CD4-positive, alpha-beta T cell treated with Interleukin-15 for 1 hour (primary cell): ENCODE results near the gene SLC9A9.

Source experiments
- DNase-seq: peaks from one replicate; pipeline ENCODE4 v3.0.0-alpha.2; 2020

The SLC9A9 gene

GRCh38 chr3:143676021-143676420 lies 172.2 kb downstream of the SLC9A9 start:
- DNase-seq, result no peak

DNA sequence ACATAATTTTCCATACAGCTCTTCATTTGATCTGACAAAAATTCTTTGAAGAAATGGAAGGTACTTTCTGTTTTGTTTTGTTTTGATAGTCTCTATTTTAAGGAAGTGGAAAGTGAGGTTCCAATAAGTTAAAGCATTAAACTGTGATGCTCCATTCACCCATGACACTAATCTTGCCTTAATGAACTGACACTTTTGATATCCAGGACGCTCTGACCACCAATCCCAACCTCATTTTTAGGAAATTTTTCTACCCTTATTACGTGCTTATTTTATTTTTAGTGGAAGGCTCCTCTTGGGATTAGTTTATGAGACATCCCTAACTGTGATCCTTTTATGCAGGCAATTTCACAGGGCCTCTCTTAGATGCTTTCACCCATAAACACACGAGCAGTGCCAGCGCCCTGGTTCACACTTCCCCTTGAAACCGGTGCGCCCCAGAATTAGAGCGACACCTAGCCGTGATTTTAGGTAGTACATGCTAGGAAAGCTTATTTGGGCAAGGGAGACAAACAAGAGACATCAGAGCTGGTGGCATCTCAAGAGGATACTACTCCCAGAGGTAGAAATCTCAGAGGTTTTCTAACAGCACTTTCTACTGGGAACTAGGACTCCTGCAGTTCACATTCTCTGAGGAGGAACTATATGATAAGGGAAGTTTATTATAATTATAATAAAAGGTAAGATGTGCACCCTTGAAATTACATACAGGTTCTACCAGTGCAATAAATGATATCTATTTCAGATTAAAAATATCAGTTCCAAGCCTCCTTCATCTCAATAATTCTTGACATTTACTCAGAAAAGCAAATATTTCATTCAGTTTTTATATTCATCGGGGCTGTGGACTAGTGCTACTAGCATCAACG lies 173.9 kb downstream of the SLC9A9 start:
- DNase-seq, result peak; percentile 70

DNA sequence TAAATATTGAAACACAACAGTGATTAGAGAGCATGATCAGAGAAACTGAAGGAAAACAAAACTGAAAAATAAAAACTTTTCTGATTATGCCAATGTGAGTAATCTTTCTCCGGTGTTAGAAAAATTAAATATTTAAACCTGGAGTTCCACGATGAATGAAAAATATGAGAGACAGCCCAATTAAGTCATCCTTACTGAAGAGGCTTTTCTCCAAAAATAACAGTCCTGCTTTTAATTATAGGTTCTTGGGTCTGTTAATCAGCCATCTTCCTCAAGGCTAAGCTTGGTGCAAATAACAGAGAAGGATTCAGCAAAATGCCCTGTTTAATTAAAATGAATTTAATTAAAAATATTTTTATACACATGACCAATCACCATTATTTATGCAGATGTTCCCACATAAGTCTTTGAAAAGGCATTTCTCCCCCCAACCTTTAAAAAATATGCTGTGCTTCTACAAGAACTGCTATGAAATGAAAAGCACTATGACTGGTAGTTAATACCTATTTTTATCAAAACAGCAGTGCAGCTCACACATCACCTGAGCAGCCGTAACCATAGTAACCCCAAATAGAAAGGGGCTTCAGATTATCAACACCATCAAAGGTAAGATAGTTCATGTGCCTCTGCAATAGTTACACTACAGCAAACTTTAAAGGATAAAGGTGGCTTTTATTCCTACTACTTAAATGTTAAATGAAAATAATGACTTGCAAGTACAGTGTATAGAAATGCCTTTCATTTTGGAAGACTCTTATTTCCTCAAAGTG lies 175.7 kb downstream of the SLC9A9 start:
- no peak for DNase-seq

DNA sequence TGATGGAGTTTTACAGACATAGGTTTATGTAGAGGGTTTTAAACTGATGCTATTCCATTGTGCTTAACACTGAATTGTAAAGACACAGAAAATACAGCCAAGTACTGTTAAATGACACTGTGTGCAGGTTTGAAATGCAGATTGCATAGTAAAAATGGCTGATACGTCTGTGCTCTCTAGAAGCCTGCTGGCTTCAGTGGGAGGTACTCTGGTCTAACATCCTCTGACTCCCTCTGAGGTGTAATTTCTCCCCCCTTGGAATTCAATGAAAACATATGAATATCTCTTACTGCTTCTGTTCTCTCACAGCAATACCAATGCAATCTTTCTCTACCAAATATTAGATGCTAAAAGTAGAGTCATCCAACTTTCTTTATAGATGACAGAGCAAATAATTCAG lies 176.6 kb downstream of the SLC9A9 start:
- DNase-seq, result no peak

GRCh38 chr3:143668924-143669790 lies 179.1 kb downstream of the SLC9A9 start:
- DNase-seq, result no peak

- no peak for DNase-seq
Observed at GRCh38 chr3:143668385-143668784, 179.9 kb downstream of the SLC9A9 start.

DNA sequence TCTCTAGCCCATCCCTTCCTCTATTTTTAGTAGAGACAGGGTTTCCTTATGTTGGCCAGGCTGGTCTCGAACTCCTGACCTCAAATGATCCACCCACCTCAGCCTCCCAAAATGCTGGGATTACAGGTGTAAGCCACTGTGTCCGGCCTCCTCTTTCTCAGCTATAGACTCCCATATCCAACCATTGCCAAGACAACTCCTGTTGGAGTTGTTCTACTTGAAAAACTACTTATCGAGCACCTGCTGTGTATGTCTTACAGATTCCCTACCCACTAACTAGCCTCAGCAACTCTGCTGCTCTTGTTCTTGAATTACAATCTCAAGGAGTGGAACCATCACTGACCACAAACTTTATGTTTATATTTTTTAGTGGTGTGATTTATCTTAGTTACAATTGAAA lies 186.6 kb downstream of the SLC9A9 start:
- no peak for DNase-seq

DNA sequence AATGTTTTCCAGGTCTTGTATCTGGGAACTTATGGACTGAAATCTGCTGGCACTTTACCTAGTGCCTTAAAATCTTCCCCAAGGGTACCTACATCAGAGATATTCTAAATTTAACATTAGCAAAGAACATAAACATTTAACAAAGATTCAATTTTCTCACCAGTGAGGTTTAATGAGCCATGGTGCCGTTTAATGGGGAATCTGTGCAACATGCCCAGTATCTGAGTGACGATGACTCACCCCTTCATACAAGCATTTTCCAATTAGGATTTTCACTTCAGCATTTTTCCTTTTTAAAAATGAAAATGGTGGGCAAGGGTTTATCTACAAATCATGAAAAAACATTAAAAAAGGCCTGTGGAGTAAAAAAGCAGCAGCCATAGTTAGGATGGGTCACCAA lies 189.4 kb downstream of the SLC9A9 start:
- no peak for DNase-seq

DNA sequence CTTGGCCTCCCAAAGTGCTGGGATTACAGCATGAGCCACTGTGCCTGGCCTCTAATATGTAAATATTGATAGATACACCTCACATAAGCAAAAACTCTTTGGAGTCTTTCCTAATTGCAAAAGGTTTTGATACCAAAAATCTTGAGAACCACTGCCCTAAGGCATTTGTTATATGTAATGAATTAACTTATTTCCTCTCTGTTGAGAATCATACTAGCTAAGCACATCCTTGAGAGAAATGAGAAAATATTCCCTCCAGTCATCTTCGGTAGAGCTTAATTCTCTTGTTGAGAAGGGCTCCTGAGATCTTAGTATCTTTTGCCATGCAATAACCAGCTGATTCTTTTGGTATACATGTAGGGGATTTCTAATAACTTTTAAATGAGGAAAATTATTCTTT lies 190.2 kb downstream of the SLC9A9 start:
- DNase-seq, result no peak

DNA sequence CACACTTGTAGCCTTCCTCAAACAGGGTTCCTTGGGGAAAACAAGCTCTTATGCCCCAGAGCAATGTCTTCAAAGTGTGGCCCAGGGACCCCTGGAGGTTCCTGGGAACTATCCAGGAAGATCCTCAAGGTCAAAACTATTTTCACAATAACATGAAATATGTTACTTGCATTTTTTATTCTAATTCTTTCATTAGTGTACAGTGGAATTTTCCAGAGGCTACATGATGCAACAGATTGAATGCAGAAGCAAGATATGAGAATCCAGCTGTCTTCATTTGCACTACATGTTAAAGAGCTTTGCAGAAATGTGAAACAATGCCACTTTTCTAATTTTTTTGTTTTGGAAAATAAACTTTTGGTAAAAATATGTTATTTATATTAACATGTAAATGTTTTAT lies 190.9 kb downstream of the SLC9A9 start:
- no peak for DNase-seq

DNA sequence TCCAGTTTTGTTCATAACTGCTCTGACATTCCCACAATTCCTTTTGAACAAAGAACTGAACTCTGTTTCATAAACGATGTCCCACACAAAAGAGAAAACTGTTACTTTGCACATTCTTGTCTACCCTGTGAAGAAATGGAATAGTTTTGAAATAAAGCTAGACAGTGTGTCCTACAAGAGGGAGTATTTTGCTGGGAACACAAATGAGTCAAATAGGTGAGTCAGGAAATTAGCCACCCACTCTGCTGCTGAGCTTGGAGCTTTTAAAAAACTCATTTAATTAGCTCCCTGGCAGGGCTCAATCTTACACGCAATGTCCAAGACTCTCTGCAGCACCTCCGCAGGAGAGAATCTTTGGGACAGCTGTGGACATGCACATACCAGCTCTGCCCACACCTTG lies 193.4 kb downstream of the SLC9A9 start:
- DNase-seq, result no peak

GRCh38 chr3:143653935-143654334 lies 194.3 kb downstream of the SLC9A9 start:
- no peak for DNase-seq

- DNase-seq, result no peak
Observed at GRCh38 chr3:143653493-143653892, 194.8 kb downstream of the SLC9A9 start.

GRCh38 chr3:143652118-143652517 lies 196.2 kb downstream of the SLC9A9 start:
- no peak for DNase-seq

- no peak for DNase-seq
Observed at GRCh38 chr3:143650827-143651226, 197.4 kb downstream of the SLC9A9 start.

DNA sequence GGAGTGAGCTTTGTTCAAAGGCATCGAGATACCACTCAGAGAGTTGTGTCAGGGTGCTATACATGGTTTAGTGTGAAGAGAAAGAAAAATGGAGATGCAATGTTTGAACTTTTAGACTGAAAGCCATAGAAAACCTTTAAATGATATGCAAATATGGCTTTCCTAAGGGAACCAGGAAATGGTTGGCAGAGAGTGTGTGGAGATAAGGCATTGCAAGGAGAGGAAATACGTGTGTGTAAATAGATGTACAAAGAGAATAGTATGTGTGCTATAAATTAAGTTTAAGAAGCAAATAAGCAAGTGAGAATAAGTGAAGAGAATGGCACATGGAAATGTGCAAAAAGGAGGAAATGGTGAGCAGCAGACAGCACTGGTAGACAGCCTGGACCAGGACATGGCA lies 198.1 kb downstream of the SLC9A9 start:
- no peak for DNase-seq

GRCh38 chr3:143648708-143649107 lies 199.6 kb downstream of the SLC9A9 start:
- DNase-seq, result no peak

DNA sequence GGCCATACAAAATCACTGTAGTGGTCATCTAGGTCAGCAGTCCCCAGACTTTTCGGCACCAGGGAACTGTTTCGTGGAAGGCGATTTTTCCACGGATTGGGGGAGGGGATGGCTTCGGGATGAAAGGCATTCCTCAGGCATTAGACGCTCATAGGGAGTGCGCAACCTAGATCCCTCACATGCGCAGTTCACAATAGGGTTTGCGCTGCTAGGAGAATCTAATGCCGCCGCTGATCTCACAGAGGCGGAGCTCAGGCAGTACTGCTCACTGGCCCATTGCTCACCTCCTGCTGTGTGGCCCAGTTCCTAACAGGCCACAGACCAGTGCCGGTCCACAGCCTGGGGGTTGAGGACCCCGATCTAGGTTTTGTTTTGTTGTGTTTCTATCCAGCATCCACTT lies 200.1 kb downstream of the SLC9A9 start:
- DNase-seq, result no peak

DNA sequence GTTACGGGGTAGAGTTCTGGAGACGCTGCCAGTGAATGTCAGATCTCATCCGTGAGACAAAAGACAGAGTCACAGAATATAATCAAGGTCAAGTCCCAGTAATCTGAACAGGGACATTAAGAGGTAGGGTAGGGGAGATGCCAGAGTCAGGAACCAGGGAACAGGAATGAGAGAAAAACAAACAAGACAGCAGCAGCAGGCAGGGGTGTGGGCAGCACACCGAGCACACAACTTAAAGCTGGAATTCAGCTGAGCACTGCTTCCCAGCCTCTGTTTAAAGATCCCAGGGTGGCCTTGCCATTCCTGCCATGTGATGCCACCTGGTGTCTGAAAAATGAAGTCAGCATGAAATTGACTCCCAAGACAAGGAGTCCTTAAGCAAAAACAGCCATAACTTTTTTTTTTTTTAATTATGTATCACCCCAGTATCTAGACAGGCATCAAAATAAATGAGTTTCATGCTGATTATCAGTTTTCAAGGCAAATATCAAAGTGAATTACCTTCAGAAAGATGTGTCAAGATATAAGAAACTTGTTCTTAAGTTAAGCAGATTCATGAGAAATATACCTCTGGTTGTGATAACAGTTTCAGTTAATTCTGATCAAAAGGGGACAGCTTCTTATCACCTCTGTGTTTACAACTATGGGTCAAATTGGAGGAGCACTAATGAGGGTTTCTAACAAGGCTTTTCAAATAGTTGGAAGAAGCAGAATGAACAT lies 203.7 kb downstream of the SLC9A9 start:
- DNase-seq, result peak; percentile 41

DNA sequence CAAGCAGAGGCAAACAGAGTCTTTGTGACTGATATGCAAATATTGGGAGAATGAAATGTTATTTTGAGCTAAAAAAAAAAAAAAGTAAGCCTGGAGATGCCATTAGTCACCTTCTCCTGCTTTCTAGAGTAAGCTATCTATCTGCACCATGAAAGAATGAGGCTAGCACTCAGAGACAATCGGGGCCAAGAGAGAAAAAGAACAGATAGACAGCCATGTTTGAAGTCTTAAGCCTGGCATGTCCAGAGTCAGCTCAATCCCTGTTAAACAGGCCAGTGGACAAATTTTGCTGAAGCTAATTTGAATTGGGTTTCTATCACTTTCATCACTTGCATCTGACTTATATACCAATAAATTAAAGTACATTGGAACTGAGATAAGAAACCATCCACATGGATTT lies 204.4 kb downstream of the SLC9A9 start:
- DNase-seq, result no peak

- no peak for DNase-seq
Observed at GRCh38 chr3:143640774-143641173, 207.5 kb downstream of the SLC9A9 start.

DNA sequence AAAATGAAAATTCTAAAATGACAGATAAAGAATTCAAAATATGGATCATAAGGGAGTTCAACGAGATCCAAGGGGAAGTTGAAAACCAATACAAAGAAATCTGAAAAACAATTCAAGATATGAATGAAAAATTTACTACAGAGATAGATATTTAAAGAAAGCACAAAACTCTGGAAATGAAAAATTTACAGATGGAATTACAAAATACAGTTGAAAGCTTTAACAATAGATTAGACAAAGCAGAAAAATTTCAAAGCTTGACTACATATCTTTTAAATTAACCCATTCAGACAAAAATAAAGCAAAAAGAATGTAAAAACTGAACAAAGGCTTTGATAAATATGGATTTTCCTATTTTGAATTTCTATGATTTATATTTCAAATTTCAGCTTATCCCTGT lies 211.1 kb downstream of the SLC9A9 start:
- no peak for DNase-seq

GRCh38 chr3:143634991-143635390 lies 213.3 kb downstream of the SLC9A9 start:
- DNase-seq, result no peak
